GM18951 (cell line): ENCODE measurements around the gene APOBEC3A.

Source experiments
- POLR2A ChIP-seq: IDR thresholded peaks from 4 replicates; pipeline ENCODE4 v1.6.1; 2011; ENCODE audit warnings: mild to moderate bottlenecking; ENCODE audit not compliant: insufficient read length, insufficient read depth; ENCODE audit errors: extremely low read depth
- in situ Hi-C: fragments of 300-500 bp; cut with MboI; formaldehyde crosslinking; loops from one replicate; pipeline ENCODE4 v1.12.0; 2022; ENCODE audit warnings: low sequenced_read_pairs, mixed read lengths, inconsistent platforms; ENCODE audit not compliant: unreplicated experiment

APOBEC3A gene

DNA sequence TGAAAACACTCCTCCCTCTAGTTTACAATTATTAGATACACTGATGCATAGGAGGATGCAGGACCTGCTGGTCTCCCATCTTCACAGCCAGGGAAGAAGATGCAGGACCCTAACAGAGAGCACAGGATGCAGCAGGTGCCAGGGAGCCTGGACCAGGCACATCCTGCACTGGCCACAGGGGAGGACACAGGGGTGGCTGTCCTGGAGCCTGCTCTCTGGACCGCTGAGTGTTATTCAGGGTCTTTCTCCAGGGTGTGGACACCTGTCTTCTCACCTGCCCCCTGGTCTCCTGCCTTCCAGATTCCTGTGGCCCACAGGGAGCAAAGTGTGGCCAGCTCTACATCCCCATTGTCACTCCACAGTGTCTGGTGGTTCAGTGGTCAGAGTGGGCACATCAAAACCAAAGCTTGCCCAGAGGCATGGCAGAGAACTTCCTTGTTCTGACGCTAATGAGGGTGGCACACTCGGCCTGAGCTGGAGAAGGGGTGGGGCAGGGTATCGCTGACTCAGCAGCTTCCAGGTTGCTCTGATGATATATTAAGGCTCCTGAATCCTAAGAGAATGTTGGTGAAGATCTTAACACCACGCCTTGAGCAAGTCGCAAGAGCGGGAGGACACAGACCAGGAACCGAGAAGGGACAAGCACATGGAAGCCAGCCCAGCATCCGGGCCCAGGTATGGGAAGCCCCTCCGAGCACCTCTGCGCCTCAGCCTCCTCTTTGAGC lies at the start of gene APOBEC3A:
TSS of gene APOBEC3A (plus strand) at position 564 of the 725 bp plus-strand sequence. CDS start at position 647, 83 bp downstream.
- no peak for TF ChIP-seq POLR2A
- in situ Hi-C loops: no loop called here

DNA sequence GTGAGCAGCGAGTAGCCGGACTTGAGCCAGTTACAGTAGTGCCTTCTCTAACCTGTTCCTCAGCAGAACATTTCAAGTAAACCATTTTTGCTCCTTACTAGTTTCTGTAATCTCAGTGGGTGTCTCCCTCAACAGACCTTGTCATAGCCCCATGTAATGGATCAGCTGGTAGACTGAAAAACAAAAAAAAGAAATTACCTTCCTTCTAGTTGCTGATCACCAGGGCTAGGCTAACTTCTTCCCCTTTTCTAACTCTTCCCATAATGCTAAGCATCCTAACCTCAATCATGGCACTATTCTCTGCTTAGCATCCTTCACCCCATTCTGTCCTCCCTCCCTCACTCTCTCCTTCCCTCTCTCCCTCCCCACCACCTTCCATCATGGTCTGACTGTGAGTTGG lies 49.6 kb upstream of the APOBEC3A start:
- TF ChIP-seq POLR2A: no peak
- in situ Hi-C loops: no loop called here

DNA sequence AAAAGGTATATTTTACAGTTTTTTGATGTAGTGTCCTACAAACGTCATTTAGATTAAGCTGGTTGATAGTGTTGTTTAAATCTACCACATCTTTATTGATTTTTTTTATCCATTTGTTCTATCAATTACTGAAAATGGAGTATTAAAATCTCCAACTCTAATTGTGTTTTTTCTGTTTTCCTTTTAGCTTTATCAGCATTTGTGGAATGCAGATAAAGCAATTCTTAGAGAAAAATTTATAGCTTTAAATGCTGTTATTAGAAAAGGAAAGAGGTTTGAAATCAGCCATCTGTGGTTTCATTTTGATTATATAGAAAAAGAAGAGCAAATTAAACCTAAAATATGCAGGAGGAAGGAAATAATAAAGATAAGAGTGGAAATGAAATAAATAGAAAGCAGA lies 46.0 kb upstream of the APOBEC3A start:
- no peak for TF ChIP-seq POLR2A
- in situ Hi-C loops: no loop called here

DNA sequence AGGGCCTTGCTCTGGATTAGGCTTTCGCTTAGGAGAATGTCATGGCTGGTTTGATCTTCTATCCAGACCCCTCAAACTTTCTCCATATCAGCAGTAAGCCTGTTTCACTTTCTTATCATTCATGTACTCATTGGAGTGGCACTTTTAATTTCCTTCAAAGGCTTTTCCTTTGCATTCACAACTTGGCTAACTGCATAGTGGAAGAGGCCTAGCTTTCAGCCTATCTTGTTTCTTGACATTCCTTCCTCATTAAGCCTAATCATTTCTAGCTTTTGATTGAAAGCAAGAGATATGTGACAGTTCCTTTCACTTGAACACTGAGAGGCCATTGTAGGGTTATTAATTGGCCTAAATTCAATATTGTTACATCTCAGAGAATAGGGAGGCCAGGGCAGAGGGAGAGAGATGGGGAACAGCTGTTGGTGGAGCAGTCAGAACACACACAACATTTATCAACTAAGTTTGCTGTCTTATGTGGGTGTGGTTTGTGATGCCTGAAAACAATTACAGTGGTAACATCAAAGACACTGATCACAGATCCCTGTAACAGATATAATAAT lies 37.7 kb upstream of the APOBEC3A start:
- in situ Hi-C loops: no loop called here
- no peak for TF ChIP-seq POLR2A

DNA sequence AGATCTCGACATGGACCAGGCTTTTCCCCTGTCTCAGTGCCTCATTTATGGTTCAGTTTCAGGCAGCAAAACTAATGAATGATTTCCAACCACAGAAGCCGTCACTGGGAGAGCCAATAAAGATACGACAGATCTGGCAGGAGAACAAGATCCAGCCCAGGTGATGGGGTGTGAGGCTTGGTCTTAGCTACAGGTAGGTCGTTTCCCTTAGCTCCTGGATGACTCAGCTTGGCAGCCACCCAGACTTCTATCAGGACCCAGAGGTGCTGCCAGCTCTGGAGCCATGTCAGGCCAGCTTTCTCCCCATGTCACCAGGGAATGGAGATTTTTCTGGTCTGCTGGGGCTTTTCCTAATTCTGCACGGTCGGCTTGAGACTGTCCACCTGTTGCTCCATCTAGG lies 36.3 kb upstream of the APOBEC3A start:
- in situ Hi-C loops: no loop called here
- TF ChIP-seq POLR2A: no peak

DNA sequence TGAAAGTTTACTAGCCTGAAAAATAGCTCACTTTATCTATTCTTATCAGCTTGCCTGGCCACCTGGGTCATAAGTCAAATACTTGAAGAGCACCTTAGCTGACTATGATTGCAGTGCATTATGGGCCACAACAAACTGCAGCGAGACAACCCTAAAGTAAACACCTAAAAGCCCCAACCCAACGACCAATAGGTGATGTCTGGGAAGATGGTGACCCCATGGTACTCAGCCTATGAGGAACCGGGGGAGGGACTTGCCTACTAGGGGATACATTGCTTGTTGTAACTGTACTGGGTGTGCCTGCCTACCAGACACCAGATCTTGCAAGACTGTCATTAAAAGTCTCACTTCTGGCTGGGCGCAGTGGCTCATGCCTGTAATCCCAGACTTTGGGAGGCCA lies 35.6 kb upstream of the APOBEC3A start:
- in situ Hi-C loops: no loop called here
- TF ChIP-seq POLR2A: no peak

DNA sequence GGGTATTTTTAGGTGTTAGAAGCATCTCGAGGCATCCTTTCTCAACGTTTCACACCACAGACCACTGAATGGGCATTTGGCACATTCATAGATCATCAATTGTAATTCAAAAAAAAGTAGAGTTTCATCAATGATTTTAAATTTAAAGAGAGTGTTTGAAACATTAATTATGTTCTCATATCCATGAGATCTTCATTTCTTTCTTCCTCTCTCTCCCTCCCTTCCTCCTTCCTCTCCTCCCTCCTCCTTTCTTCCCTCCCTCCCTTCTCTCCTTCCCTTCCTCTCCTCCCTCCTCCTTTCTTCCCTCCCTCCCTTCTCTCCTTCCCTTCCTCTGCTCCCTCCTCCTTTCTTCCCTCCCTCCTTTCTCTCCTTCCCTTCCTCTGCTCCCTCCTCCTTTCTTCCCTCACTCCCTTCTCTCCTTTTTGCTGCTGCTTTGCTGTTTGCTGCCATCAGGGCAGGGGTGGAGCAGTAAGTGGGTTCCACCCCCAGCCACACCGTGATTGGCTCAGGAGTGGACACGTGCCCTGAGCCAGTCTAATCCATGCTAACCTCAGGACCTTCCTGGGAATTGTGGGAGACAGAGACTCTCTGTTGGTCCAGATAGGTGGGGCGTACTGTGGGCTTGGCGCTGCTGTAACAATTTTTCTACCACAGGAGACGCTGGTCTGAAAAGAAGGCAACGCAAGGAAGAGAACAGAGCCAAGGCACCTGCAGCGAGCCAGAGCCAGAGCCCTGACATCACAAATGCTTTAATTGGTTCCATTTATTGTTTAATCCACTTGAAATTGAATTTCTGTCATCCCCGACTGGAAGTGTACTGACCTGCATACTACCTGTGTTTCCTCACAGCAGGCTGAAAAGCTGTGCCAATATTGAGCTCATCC lies 33.7 kb upstream of the APOBEC3A start:
- in situ Hi-C loops: no loop called here
- TF ChIP-seq POLR2A: no peak

DNA sequence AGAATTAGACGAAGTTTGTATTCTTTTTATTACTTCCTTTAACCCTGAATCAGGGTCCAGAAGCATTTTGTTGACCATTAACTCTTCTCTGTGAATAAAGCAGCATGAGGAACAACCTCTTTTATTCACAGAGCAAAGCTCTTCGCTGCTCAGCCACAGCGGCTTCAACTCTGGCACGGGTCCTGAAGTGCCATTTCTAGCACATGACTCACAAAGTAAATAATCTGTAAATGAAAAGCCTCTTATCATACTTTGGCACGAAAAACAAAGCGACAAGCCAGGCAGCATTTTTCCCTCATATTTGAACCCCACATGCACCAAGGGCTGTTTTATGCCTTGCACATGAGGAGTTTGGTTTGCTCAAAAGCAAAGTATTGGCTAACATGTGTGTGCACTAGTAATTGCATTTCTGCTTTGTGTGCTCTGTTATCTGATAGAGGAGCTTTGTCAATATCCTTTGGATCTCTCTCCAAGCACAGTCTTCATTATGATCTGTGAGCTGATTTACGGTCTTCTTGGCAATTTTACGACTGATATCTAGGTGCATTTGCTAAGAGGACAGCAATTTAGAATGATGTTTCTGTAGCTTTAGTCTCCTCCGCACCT lies 33.0 kb upstream of the APOBEC3A start:
- TF ChIP-seq POLR2A: no peak
- in situ Hi-C loops: no loop called here

DNA sequence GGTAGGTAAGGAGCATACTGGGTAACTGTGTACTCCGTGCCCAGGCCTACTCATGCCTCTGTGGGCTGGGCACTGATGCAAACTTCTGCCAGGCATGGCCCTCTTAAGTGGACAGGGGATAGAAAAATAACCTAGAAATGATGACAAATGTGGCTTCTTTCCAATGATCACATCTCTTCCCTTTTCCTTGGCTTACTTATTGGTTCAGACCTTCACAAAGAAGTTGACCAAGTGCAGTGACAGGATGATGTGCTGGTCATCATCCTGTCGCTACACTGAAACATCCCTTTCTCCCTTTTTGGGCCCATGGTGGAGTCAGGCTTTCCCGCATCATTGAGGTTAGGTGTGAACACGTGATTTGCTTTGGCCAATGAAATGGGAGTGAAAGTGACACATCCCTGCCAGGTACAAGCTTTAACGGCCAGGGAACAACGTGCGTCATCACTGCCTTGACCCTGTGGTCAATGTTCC lies 31.8 kb upstream of the APOBEC3A start:
- TF ChIP-seq POLR2A: no peak
- in situ Hi-C loops: no loop called here

DNA sequence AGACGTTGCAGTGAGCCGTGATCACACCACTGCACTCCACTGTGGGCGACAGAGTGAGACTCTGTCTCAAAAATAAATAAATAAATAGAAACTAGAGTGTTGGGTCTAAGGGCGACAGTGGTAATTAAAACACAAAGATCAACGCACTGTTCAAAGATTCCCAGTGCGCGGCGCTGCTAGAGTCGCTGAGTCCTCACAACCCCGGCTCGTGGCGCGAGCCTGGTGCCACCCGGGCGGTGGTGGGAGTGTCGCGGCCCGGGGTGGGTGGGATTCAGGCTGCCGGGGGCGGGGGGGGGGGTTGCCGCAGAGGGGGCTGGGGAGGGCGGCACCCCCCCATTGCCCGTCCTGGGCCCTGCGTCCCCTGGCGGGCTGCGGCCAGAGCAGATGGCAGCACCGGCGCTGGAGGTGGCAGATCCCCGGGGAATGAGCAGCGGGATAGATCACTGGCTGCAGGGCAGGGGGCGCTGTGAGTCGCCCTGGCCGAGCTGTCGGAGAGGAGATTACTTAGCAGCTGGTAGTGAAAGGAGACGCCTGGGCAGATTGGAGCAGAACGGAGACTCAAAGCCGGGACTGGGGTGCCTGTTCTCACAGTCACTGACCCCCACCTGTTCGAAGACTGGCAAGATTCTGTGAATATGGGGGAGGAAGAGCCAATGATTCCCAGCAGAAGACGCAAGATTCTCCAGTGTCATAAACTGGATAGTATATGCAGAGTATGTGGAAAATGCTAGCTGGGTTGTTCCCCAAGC lies 30.2 kb upstream of the APOBEC3A start:
- no peak for TF ChIP-seq POLR2A
- in situ Hi-C loops: no loop called here

DNA sequence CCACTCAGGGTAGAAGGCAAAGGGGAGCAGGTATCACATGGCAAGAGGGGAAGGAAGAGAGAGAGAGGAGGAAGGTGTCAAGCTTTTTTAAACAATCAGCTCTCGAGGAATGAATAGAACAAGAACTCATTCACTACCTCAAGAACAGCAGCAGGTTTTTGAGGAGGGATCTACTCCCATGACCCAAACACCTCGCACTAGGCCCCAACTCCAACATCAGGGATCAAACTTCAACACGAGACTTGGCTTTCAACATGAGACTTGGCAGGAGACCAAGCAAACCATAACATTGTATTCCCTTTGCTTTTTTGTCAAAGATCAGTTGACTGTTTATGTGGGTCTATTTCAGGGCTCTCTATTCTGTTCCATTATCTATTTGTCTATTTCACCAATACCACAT lies 26.9 kb upstream of the APOBEC3A start:
- in situ Hi-C loops: no loop called here
- TF ChIP-seq POLR2A: no peak

DNA sequence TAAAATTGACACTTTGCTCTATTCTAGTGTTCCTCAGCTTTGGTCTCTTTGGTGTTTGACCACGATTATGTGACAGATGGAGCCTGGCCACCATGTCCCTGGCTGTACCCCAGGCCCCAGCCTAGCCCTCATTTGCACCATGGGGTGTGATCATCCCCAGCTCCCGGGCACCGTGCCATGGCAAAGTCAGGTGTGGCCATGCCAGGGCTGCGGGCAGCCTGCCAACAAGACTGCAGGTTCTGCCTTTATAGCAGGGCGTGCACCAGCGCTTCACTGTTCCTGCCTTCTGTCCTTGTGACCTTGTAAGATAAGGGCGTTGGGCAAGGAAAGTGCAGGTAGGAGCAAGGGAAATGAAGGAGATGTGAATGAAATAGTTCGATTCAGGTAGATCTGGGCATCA lies 22.4 kb upstream of the APOBEC3A start:
- no peak for TF ChIP-seq POLR2A
- in situ Hi-C loops: no loop called here
